GM19467 (cell line): ENCODE data around the gene PI4K2A.
"Not testable (repeated sequence)": the region's sequence is repeated elsewhere in the genome, so short reads cannot be mapped to it uniquely, and the experiment has no call there.

ENCODE experiments used
- ATAC-seq: cut with Tn5 transposase; IDR thresholded peaks from one replicate; pipeline ENCODE4 v1.9.1; 2021; ENCODE audit warnings: mild to moderate bottlenecking, moderate library complexity; ENCODE audit not compliant: unreplicated experiment

PI4K2A gene

GRCh38 chr10:97673736-97674525 lies 33.5 kb downstream of the PI4K2A start:
- no peak for ATAC-seq

- no peak for ATAC-seq
Observed at GRCh38 chr10:97675222-97675621, 34.8 kb downstream of the PI4K2A start.

- ATAC-seq: peak; percentile 67
Observed at GRCh38 chr10:97676770-97677581, 36.5 kb downstream of the PI4K2A start.

DNA sequence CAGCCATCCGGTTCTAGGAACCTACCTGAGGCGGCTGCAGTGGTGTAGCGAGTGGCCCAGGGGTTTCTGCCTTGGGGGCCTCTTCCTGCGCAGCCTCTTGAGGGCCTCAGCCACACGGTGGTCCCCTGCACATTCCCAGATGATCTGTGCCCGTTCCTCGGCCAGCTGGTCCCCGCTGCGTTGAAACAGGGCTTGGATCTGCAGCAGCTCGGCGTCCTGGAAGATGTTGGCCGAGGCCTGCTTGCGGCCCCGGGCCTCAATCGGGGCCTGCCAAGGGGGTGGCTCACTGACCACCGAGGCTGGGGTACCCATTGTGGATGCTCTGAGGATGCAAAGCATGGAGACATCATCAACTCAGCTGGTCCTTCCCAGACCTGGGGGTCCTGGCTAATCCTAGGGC lies 39.1 kb downstream of the PI4K2A start:
- ATAC-seq: no peak

GRCh38 chr10:97682042-97682441 lies 41.6 kb downstream of the PI4K2A start:
- no peak for ATAC-seq

DNA sequence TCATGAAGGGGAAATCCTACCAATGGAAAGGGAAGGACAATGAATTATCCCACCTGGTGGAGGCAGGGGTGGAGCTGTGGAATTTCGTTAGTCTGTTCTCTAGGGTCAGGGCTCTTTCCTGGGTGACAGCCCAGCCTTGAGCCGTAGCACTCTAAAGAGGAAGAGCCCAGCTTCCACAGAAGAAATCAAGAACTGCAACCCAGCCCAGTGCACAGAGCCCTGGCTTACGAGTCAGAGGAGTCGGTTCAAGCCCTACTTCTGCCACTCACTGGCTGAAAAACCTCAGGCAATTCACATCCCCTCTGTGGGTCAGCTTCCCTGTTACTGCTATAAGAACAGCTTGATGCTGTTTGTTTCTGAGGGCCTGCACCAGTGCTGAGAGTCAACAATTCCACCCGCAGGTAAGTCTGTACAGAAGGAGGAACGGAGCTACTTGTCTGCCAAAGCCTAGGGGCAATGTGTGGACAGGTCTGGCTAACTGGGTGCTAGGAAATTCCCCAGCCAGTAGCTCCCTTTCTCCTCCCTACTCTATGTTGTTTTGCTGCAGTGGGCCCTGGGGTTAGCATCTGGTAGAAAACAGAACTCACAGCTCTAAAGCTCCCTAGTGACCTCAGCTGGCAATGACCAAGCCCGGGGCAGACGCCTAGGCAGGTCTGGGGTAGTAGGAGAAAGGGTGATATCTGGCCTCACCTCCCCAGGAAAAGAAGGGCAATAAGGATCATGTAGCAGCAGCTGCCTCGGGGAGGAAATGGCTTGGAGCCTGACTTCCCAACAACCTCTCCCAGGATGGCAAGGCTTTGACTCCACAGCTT lies 43.3 kb downstream of the PI4K2A start:
- no peak for ATAC-seq

DNA sequence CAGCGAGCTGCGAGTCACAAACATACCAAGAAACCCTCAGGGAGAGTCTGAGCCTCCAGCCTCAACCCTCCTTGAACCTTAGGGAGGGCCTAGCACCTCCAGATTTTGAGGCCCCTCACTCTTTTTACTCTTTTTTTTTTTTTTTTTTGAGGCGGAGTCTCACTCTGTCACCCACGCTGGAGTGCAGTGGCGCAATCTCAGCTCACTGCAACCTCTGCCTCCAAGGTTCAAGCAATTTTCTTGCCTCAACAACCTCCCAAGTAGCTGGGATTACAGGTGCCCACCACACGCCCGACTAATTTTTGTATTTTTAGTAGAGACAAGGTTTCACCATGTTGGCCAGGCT lies 43.9 kb downstream of the PI4K2A start:
- ATAC-seq: not testable (repeated sequence)

- no peak for ATAC-seq
Observed at GRCh38 chr10:97684866-97685394, 44.5 kb downstream of the PI4K2A start.

GRCh38 chr10:97685395-97685958 lies 45.0 kb downstream of the PI4K2A start:
- ATAC-seq: no peak

DNA sequence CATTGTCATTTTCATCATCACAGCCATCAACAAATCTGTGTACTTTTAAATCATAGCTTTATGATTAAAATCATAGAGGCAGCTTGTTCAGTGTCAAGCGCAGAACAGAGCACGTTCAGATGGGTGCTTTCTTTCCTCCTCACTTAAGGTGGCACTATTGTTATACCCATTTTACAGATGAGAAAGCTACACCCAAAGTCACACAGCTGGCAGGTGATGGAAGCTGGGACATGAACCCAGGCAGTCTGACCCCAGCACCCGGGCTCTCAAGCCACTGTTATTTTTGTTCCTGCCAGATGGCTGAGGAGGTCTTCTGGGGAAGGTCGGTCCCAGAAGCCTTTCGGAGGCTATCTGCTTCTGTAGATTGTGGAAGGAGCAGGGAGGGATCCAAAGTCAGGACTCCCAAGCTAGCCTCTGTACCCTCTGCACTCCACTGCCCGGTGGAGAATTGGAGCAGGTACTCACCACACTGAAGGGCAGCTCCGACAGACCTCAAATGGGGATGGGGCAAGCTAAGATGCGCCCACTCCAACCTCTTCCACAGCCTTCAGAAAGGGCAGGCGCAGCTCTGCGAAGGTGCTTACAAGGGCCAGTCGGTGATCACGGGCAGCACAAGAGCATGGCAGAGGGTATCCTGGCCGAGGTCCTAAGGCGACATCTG lies 46.0 kb downstream of the PI4K2A start:
- ATAC-seq: no peak

GRCh38 chr10:97686962-97687784 lies 46.7 kb downstream of the PI4K2A start, which contains the start of gene AVPI1:
Gene AVPI1, minus strand, starts transcription at chr10:97687241. Its CDS starts 7,336 bp downstream, at chr10:97679905.
- peak; percentile 94 for ATAC-seq

DNA sequence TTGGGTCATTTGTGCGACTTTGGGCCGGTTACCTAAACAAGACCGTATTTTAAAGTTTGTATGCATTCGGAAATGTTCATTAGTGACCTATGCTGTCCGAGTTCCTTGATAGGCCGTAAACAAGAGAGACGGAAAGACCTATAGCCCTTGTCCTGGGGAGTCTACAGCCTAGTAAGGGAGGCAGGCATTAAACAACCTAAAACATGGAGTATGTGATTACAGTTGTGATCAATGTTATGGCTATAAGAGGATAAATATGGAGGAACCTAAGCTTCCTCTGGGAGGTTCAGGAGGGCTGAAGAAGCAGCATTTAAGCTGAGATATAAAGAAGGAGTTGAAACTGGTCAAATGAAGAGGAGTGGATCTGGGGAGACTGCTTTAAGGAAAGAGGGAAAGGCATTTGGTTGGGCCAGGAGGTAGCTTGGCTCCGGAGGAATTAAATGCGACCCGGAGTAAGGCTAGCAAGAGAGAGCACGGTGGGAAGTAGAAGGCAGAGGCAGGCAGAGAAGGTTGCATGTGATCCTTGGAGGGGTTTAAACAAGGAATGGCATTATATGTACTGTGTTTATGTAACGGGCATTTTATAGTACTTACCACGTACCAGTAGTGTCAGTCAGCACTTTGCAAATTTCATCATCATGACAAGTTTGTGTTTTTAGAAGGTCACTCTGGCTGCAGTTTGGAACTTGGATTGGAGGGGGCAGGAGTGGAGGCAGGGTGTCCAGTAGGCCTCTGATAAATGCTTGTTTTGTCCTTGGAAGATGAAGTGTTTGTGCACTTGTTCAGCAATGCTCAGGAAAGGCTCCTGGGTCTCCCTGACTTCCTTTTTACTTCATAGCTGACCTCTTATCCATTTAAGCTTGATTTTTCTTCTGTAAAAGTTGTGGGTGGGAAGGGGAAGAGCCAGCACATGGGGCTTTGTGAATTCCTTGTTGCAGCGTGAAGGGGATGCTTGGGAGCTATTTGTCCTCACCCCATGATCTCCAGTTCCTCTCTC lies 47.6 kb downstream of the PI4K2A start:
- no peak for ATAC-seq

DNA sequence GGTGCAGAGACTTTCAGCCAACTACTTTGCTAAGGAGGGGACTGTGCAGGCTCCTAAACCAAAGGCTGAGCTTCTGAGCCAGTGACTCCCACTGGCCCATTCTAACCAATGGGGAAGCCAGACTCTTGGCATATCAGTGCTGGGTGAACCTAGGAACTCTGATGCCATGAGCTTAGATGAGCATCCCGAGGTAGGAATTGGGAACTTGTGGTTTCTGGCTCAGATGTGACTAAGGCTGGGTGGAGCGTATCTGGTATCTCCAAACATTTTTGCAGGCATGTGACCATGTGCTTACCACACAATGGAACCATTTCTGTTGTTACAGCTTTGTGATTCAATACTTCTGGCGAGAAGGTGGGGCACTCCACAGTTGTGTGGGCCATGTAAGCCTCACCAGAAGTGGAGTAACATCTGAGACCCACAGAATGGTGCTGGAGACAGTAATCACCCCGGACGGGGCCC lies 49.1 kb downstream of the PI4K2A start:
- ATAC-seq: no peak

DNA sequence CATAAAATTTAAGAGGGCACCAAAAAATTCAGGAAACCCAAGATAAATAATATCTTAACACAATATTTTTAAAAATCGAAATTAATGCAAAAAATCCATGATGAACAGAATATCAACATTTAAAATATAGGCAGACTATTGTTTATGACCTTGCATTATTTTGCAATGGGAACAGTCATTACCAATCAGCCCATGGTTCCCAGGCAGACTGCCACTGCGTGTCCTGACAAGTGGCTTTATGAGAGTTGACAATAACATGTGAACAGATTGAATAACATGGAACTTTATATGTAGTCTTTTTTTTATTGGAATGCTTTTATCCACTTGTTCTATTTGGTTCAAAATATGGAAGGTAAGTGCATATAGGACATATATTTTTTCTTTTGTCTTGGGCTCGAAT lies 49.7 kb downstream of the PI4K2A start:
- no peak for ATAC-seq

GRCh38 chr10:97698072-97698655 lies 57.7 kb downstream of the PI4K2A start:
- not testable (repeated sequence) for ATAC-seq

DNA sequence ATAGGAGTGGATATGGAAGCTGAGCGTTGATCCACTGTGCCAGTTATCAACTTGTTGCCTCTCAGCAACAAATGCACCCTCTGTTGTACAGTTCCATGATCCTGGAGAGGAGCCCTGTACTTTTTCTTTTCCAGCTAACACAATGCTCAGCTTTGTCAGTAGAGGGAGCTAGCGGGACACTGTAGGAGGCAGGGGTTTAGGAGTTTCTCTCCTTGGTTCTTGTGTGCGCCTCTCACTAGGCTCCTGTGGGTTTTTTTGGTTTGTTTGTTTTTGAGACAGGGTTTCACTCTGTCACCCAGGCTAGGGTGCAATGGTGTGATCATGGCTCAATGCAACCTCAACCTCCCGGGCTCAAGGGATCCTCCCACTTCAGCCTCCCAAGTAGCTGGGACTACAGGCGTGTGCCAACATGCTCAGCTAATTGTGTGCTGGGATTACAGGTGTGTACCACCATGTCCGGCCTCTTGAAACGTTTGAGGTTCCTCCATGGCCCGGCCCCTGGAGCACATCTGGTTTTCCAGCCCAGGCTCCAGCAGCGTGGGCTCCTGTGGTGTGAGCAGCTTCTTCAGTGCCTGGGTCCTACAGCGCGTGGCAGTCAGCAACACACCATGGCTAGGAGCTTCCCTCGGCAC lies 61.1 kb downstream of the PI4K2A start:
- ATAC-seq: peak; percentile 56

GRCh38 chr10:97703398-97704067 lies 63.1 kb downstream of the PI4K2A start:
- no peak for ATAC-seq
